Putamen (tissue), 1 donor: ENCODE results near the gene CLASRP.

Source experiments
- DNase-seq: peaks from one replicate; pipeline ENCODE4 v3.0.0-alpha.2; 2016; ENCODE audit warnings: low spot score

The CLASRP gene

GRCh38 chr19:45086480-45086879 lies 47.6 kb downstream of the CLASRP start:
- no peak for DNase-seq

GRCh38 chr19:45087531-45087930 lies 48.7 kb downstream of the CLASRP start:
- no peak for DNase-seq

DNA sequence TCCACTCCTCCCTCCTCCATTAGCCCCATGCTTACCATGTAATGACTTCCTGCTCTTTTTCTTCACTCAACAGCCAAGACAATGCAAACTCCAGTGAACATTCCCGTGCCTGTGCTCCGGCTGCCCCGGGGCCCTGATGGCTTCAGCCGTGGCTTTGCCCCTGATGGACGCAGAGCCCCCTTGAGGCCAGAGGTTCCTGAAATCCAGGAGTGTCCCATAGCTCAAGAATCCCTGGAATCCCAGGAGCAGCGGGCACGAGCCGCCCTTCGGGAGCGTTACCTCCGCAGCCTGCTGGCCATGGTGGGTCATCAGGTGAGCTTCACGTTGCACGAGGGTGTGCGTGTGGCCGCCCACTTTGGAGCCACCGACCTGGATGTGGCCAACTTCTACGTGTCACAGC lies 51.2 kb downstream of the CLASRP start:
- DNase-seq = no peak

DNA sequence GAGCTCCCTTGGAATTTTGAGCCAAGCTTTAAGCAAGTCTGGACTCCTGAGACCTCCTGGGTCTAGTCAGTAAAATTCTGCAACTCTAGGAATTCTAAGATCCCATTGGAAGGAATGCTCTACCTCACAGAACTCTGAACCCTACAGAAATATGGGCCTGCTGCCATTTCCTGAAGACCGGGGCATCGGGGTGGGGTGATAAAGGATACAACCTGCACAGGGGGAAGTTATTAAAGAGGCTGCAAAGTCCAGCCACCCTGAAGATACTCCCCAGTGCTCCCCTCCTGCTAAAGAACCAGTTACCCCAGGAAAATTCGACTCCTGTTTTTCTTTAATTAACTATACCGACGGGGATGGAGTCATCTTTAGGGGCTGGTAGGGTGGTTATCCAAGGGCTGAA lies 51.8 kb downstream of the CLASRP start:
- DNase-seq = no peak

- peak; percentile 99 for DNase-seq
Measured at GRCh38 chr19:45091031-45091923, 52.4 kb downstream of the CLASRP start.

DNA sequence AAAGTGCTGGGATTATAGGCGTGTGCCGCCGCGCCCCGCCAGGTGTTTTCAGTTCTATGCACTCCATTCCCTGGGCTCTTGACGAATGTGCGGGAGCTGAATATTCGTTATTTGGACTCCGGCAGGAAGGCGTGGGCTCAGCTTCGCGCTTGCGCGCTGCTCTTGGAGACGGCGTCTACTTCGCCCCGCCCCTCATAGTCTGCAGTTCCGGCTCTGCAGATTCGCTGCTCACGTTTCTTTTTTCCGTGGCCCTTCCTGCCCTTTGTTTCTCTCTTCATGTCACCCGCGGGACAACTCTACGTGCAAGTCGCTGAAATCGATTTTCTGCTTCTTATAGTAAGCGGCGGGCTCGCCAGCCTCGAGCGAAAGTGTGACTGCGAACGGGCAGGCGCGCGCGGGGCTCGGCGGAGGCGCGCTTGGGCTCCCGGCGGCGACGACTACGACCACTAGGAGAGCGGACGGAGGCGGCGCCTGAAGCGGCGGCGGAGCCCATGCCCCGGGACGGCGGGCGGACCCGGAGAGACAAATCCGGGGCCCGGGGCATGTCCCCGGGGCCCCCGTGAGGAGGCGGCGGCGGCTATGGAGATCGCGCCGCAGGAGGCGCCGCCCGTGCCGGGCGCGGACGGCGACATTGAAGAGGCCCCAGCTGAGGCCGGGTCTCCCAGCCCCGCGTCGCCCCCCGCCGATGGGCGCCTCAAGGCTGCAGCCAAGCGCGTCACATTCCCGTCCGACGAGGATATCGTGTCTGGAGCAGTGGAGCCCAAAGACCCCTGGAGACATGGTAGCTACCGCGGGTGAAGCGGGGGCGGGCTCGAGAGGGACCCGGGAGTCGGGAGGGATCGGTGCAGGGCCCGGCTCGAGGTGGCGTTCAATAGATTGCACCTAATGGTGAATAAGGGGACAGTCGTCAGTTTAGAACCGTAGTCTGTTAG lies 54.2 kb downstream of the CLASRP start, which contains the start of gene PPP1R37:
PPP1R37 (plus strand) TSS at position 433 of the 932 bp plus-strand sequence; CDS start at position 580, 147 bp downstream.
- DNase-seq = peak; percentile 94

- DNase-seq = no peak
Measured at GRCh38 chr19:45094137-45094536, 55.3 kb downstream of the CLASRP start.

DNA sequence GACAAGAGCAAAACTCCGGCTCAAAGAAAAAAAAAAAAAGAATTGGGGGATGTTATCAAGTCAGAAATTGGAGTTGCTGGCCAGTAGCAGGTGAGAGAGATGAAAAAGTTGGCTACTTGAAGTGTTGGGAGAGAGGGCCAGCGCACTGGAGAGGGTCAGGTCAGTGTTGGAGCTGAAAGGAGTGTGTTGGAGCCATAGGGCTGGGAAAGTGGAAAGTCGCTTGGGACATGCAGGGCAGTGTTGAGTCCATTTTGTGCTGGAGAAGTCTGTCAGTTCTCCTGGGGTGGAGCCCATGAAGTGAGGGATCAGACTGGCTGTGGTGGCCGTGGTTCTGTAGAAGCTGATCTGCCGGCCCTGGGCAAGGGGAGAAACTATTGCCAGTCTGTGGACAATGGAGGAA lies 55.9 kb downstream of the CLASRP start:
- DNase-seq = no peak

DNA sequence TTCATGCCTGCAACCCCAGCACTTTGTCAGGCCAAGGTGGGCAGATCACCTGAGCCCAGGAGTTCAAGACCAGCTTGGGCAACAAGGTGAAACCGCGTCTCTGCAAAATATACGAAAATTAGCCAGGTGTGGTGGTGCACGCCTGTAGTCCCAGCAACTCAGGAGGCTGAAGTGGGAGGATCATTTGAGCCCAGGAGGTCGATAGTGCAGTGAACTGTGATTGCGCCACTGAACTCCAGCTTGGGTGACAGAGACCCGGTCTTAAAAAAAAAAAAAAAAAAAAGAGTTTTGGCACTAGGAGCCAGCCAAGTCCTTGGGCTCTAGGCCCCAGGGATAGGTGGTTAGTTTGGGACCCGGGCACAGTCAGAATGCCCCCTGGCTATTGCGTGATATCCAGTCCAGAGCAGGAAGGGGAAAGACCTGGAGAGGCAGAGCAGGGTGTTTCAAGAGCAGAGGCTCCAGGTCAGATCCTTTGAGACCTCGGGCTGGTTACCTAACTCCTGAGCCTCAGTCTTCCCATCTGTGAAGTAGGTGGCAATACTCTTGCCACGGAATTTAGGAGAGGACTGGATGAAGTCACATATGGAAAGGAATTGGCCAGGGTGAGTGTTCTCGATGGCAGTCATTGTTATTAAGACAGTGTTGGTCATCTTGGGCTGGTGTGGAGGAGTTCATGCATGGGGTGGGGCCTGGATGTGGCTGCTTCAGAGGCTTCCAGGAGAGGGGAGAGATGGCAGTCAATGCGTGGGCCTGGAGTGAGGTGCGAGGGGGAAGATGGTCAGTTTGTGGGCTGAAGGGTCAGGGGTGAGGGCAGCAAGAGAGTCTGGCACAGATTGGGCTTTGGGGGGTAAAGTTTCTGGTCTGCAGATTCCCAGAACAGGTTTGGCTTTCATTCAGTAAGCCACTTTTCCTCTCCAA lies 56.9 kb downstream of the CLASRP start:
- no peak for DNase-seq

DNA sequence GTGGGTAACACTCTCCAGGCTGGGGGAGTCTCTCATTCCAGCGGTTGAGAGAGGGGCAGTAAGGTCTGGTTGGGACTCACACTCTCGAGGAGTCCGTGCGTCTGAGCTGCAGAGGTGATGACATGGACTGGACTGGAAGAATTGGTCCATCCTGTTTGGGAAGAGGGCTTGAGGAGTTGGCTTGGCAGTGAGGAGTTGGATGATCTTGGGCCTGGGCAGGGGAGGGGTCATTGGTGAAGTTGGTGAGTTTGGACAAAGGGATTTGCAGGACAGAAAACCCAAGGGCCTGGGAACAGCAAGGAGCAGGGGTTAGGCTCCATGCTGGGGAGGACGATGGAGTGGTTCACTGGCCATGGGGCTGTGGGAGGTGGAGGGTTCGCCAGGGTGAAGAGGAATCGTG lies 57.9 kb downstream of the CLASRP start:
- no peak for DNase-seq

DNA sequence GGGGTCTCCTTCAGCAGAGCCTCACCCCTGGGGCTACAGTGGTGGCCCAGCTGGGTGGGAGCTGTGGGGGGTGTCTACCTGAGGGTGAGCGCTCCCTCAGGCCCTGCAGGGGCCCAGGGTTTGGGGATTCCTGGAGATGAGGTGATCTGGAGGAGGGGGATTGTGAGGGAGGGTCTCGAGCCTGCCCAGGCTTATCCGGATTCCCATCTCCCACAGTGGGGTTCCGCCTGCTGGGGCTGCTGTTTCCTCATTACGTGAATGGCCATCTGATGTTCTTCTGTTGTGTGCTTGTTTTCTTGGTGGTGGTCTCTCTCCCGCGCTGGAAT lies 58.6 kb downstream of the CLASRP start:
- DNase-seq = no peak

GRCh38 chr19:45097776-45098520 lies 59.1 kb downstream of the CLASRP start:
- DNase-seq = peak; percentile 65

DNA sequence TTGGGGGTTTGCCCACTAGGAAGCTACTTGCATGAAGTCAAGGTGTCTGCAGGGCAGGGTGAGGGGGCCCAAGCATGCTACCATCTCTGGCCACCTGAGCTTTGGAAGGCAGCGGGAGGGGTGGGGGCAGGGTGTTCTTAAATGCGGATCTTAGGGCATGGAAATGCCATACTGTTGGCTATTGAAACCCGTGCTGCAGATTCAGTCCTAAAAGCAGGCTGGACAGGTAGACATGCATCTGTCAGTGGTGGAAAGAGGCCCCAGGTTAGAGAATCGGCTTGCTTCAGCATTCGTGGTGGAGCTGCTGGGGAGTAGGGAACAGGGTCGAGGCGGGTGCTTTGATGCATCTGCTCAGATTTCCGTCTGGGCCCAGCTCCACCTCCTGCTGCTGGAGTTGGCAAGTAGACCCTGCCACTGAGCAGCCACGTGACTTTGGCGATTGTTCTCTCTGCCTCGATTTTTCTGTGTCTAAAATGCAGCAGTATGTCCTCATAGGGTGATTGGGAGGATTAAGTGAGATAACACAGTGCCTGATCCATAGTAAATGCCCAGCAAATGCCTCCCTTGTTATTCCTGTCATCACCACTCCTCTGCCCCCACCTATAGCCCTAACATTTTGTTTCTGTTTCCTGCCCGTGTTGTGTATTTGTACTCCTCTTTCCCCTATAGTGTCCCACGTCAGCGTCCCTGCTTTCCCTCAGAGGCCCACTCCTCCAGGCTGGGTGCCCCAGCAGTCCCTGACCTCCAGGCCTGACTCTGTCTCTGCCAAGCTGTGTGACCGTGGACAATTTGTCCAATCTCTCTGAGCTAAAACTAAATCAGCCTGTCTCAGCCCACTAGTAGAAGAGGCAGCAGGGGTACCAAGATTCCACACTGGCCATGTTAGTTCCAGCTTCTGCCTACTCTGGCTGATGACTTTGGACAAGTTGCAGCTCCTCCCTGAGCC lies 59.9 kb downstream of the CLASRP start:
- DNase-seq = peak; percentile 83

DNA sequence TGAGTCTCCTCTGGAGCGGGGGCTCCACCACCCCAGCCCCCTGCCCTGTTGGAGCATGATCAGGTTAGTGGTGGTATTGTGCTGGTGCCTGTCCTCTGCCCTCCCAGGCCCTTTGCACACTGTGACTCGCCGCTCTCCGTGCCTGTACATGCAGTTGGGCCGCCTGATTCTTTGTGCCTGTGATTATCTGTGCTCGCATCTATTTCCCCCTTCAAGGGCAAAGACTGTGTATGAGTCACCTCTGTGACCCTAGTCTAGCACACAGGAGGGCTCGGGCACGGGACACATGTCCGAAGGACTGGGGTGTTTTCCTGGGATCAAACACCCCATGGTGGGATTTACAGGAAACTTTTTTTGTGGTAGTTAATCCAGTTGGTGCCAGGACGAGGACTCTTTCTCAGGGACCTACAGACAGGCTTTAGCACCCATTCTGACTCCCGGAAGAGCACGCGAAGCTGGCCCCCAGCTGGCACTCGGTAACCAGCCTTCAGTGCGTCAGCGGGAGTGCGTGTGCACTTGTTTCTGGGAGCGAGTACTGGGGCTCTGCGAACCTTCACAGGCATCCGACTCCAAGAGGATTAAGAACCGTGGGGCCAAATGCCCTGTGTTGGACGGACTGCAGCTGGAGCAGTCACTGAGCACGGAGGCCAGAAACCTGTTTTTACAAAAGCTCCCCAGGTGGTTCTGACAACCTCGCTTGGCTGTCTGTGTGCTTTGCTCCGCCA lies 60.8 kb downstream of the CLASRP start:
- no peak for DNase-seq

DNA sequence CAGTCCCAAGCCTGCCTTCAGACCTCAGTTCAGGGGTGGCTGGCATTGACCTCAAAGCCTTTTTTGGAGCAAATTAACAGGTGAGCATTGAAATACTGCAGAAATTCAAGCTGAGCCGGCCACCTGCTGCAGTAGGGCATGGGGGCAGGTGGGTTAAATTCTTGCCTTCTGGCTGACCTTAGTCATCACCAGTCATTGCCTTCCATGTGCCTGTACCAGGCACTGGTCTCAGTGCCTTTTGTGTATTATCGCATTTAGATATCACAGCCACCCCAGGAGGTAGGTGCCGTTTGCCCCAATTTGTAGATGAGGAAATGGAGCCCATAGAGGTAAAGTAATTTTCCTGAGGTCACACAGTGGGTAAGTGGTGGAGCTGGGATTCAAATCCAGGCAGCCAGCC lies 61.4 kb downstream of the CLASRP start:
- DNase-seq = no peak

DNA sequence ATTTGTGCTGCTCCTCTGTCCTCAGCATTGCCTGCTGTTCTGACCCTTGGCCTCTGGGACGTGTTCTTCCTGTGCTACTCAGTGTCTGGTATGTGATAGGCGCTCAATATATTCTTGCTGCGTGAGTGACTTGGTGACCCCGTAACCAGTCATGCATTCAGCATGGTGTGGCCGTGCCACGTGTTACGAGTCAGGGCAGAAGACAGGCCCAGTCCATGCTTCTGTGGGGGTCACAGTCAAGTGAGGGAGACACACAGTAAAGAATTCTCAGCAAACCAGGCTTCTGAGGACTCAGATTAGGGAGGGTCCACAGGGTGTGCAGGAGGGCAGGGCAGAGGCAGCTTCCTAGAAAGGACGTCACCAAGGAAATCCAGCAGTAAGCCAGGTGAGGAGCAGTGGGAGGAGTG lies 62.0 kb downstream of the CLASRP start:
- no peak for DNase-seq

GRCh38 chr19:45101806-45102205 lies 63.0 kb downstream of the CLASRP start:
- no peak for DNase-seq

GRCh38 chr19:45102481-45102880 lies 63.6 kb downstream of the CLASRP start:
- DNase-seq = no peak

DNA sequence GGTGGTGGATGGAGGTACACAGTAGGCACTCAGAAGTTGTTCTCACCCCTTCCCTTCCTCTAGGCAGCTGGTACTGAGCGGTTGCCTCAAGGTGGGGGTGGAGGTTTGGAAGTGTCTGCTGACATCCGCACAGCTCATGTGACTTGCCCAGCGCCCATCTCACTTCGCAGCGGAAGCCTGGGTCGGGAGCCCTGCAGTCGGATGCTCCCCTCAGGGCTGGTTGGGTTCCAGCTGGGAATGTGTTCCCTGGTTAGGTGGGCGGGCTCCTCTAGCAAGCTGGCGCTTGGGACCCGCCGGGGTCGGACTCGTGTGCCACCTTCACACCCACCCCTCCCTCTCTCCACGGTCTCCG lies 64.3 kb downstream of the CLASRP start:
- no peak for DNase-seq
